GM10266 (cell line): ENCODE data around the gene RUNX1.

Experiments
- DNase-seq: peaks from one replicate; pipeline ENCODE4 v3.0.0; 2012; ENCODE audit errors: extremely low spot score
- TF ChIP-seq, protein P1 (sequence below): IDR thresholded peaks from 2 replicates; pipeline ENCODE4 v1.5.1; 2012; ENCODE audit warnings: mild to moderate bottlenecking, low read depth; ENCODE audit not compliant: control insufficient read depth, insufficient read depth; ENCODE audit errors: missing control alignments

Gene RUNX1

DNA sequence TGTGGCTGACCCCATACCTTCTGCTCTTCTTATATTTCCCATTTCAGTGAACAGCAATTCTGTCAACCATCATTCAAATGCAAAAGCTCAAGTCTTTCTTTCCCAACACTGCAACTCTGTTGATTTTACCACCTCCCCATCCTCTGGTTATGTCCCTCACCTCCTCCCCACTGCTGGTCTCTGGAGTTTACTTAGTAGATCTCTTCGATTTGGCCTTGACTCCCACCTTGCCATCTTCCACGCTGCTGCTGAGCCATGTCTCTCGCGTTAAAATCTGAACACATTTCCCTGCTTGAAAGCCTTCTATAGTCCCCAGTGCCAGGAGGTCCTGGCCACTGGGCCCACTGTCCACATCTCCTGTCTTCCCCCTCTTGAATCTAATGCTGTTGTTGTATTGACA, 125.5 kb downstream of the RUNX1 start:
- TF ChIP-seq, protein P1, sequence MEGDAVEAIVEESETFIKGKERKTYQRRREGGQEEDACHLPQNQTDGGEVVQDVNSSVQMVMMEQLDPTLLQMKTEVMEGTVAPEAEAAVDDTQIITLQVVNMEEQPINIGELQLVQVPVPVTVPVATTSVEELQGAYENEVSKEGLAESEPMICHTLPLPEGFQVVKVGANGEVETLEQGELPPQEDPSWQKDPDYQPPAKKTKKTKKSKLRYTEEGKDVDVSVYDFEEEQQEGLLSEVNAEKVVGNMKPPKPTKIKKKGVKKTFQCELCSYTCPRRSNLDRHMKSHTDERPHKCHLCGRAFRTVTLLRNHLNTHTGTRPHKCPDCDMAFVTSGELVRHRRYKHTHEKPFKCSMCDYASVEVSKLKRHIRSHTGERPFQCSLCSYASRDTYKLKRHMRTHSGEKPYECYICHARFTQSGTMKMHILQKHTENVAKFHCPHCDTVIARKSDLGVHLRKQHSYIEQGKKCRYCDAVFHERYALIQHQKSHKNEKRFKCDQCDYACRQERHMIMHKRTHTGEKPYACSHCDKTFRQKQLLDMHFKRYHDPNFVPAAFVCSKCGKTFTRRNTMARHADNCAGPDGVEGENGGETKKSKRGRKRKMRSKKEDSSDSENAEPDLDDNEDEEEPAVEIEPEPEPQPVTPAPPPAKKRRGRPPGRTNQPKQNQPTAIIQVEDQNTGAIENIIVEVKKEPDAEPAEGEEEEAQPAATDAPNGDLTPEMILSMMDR = no peak
- DNase-seq = no peak

DNA sequence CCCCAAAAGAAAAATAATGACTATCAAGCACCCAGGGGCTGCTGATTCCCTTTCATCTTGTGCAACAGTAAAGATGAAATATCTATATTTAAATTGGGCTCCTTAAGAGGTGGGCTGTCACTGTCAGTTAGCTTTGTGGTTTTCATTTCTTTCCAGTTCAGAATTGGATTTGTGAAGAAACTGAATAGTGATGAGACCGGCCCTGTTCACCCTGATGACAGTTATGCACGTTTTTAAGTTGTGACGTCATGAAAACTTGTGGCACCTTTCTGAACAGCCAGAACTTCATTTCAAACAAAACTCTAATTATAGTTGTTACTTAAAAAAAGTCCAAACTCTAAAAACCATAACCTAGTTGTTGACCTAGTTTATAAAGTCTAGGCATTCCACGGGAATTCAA, 125.9 kb downstream of the RUNX1 start:
- DNase-seq = no peak
- TF ChIP-seq, protein P1 = no peak

DNA sequence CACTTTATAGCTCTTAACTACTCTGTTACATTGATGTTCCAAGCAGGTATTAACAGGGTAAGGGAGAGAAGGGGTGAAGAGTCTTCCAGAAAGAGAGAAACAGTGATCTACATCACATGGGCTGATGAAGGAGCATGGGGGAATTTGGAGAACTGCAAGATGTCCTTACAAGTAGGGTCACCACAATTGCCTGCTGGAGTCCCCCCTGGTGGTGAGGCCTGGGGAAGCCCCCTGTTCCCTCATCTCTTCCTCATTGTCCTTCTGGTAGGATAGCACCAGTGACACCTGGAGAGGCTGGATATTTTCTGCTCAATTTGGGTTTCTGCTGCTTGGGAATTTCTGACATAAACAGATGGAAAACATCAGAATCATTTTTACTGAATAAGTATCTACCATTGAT, 126.6 kb downstream of the RUNX1 start:
- no peak for DNase-seq
- TF ChIP-seq, protein P1 = no peak

DNA sequence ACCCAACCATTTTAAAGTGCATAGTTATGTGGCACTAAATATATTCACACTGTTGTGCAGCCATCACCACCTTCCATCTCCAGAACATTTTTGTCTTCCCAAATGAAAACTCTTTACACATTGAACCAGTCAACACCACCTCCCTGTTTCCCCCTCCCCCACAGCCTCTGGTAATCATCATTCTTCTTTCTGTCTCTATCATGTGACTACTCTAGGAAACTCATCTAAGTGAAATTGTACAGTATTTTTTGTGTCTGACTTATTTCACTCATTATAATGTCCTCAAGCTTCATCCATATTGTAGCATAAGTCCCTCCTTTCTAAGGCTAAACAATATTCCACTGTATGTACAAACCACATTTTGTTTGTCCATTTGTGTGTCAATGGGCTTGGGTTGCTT, 128.0 kb downstream of the RUNX1 start:
- DNase-seq = no peak
- TF ChIP-seq, protein P1 = no peak

DNA sequence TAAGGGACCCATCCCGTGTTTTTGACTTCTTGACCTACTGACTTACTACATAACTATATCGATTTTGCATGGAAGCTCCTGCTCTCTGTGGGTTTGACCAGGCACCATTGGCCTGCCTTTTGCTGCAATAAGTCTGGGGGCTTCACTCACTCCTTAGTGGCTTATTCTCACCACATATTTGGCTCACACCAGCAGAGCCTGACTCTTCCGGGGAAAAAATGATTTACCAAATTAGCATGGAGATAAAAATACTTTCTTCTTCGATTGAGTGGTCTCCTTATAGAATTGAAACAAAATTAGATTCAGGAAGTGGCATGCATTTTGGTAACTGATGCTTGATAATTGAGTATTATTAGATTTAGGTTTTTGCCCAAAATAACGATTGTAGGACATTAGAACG, 129.7 kb downstream of the RUNX1 start:
- no peak for DNase-seq
- TF ChIP-seq, protein P1 = no peak

DNA sequence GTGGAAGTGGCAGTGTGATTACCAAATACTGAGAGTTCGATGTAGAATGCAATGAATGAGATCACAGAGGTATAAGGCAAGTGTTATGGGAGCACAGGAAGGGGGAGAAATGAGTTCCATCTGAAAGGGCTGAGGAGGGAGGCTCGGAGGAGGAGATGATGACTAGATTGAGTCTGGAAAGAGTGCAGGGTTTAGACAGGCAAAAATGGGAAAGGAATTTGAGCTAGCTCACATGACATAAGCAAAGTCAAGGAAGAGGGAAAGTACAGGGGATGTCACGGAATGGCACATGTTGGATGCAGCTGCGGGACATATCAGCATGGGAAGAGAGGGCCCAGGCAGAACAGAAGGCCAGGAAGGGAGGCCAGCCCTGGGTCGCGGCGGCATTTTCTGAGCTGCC, 132.7 kb downstream of the RUNX1 start:
- no peak for DNase-seq
- TF ChIP-seq, protein P1 = no peak

DNA sequence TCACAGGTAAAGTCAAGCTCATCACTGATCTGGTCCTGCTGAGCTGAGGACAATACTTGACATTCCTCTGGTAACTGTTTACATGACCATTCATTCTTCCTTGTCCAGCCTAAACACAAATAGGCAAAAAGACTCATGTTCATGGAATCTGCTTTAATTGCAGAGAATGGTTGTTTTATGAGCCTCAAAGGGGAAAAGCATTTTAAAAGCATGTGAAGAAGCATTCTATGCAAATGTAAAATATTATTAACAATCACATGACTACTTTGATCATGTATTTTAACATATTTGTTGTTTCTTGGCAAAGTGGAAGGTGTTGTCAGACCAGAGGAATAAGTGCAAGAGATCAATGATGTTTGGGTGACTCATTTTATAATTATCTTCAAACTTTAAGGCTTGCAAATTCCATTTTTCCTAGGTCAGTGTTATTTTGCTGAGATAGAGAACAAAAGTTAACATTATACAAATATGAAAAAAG, 133.7 kb downstream of the RUNX1 start:
- TF ChIP-seq, protein P1 = no peak

More for the DNA sequence above, 133.7 kb downstream of the RUNX1 start:
- no peak for DNase-seq
